Measurements from ENCODE around the gene ATP7B.

The ATP7B gene

GRCh38 chr13:51999921-52000320, 11.3 kb downstream of the ATP7B start:
- H3K4me3 ChIP-seq (ENCODE audit: low read depth, low read length) = no peak overlapping the region
- TF ChIP-seq, protein P1, sequence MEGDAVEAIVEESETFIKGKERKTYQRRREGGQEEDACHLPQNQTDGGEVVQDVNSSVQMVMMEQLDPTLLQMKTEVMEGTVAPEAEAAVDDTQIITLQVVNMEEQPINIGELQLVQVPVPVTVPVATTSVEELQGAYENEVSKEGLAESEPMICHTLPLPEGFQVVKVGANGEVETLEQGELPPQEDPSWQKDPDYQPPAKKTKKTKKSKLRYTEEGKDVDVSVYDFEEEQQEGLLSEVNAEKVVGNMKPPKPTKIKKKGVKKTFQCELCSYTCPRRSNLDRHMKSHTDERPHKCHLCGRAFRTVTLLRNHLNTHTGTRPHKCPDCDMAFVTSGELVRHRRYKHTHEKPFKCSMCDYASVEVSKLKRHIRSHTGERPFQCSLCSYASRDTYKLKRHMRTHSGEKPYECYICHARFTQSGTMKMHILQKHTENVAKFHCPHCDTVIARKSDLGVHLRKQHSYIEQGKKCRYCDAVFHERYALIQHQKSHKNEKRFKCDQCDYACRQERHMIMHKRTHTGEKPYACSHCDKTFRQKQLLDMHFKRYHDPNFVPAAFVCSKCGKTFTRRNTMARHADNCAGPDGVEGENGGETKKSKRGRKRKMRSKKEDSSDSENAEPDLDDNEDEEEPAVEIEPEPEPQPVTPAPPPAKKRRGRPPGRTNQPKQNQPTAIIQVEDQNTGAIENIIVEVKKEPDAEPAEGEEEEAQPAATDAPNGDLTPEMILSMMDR (IDR thresholded peaks at IDR 0.05; ENCODE audit: low read depth, low read length) = no peak

GRCh38 chr13:51999510-51999911, 11.7 kb downstream of the ATP7B start:
- no peak overlapping the region for H3K4me3 ChIP-seq (ENCODE audit: low read depth, low read length)
- TF ChIP-seq, protein P1 (IDR thresholded peaks at IDR 0.05; ENCODE audit: low read depth, low read length) = no peak

DNA sequence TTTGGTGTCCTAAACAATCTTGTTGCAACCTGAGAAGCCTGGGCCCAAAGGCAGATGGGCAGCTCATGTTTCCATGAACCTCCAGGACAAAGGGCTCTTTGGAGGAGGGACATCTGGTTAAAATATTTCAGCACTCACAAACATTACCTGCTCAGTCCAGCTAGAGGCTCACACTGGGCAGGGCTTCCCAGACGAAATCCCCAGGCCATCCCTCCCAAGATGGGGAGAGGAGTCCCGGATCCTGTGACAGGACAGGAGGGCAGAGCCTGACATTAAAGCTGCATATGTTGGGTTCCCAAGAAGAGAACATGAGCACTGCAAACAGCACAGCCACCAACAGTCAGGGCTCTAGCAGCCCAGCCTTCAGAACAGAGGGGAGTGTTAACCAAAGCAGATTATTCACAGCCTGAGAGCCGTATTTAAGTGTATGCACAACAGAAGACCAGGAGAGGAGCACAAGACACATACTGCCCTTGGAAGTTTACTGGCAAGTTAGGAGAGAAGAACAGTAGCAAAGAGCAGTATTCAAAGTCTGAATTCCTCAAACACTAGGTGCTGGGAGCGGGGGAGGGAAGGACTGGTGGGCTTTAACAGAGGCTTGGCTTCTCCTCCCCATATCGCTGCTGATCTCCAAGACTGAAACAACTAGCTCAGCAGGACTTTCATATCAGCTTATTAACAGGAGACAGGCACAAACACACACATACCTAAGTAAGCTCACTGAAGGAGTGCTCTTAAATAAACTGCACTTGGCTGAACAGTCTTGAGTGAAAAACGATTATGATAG, 12.3 kb downstream of the ATP7B start:
- TF ChIP-seq, protein P1 (IDR thresholded peaks at IDR 0.05; ENCODE audit: low read depth, low read length) = no peak
- H3K4me3 ChIP-seq (ENCODE audit: low read depth, low read length) = no peak overlapping the region

- H3K4me3 ChIP-seq (ENCODE audit: low read depth, low read length) = no peak overlapping the region
- TF ChIP-seq, protein P1 (IDR thresholded peaks at IDR 0.05; ENCODE audit: low read depth, low read length) = no peak
Measured at GRCh38 chr13:51997641-51998330, 13.5 kb downstream of the ATP7B start.

DNA sequence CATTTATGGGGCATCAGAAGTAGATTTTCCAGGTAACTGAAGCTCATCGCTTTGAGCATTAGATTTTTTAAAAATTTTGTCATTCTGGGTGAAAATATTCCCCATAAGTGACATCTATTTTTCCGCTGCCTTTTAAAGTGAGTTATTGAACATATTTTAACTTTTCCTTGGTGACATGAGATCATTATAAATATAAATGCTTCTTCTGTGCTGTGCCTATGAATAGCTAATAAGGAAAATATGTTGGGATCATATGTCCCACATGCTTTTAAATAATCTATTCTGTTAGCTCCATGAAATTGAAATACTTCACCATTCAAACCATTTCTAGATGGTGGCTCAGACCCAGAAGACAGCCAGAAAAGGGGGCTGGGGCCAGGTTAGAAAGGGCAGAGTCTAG, 14.1 kb downstream of the ATP7B start:
- no peak overlapping the region for H3K4me3 ChIP-seq (ENCODE audit: low read depth, low read length)
- TF ChIP-seq, protein P1 (IDR thresholded peaks at IDR 0.05; ENCODE audit: low read depth, low read length) = no peak

DNA sequence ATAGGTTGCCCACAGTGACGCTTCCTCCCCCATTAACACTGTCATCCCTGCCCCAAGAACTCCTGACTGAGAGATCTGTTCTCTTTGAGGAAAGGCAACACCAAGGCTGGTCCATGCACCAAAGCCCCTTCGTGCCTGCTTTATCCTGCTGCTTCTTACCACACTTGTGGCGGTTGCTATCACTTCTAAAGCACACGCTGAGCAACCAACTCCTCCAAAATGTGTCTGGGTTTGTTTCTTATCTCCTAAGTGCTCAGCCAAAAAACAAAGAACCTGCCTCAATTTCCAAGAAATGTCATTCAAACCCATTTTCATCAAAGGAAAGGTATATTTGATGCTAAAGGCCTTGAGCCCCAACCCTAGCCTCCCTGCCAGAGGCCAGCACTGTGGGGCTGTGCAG, 14.6 kb downstream of the ATP7B start:
- TF ChIP-seq, protein P1 (IDR thresholded peaks at IDR 0.05; ENCODE audit: low read depth, low read length) = no peak

More for the DNA sequence above, 14.6 kb downstream of the ATP7B start:
- no peak overlapping the region for H3K4me3 ChIP-seq (ENCODE audit: low read depth, low read length)
